GM18499 (cell line): ENCODE results near the gene LMO4.

ENCODE experiments used
- ATAC-seq: cut with Tn5 transposase; IDR thresholded peaks from one replicate; pipeline ENCODE4 v1.9.1; 2021; ENCODE audit warnings: moderate number of reproducible peaks; ENCODE audit not compliant: insufficient read depth, unreplicated experiment

LMO4 gene

DNA sequence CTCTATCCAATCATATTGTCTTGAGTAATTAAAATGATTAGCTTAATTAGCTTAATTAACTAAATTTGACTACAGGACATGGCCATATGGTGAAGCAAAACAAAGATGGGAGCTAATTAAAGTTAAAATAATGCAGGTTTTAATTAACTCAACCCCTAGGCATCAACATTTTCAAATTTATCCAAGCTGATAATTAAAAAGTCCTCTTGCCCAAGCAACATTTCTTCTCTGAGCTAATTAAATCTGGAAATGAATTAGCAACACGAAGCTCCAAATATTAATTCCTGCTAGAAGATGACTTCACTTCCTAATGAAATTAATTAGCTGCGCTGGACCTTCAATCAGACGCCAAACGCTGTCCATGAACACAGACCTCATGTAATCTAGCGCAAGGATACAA is 27.9 kb downstream of the LMO4 start:
- no peak for ATAC-seq

DNA sequence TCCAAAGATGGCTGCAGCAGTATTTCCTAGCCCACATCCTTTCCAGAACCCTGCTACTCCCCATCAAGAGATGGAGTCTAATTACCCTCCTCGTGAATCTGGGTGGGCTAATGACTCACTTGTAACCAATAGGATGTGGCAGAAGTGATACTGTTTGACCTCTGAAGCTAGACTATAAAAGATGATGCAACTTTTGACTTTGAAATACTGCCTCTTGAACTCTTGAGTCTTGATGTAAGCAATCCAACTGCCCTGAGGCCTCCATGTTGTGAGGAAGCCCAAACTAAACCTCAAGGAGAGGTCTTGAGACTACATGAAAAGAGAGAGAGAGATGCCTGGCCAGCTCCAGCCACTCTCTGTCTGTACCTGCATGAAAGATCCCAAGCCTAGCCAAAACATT is 29.5 kb downstream of the LMO4 start:
- ATAC-seq = no peak

DNA sequence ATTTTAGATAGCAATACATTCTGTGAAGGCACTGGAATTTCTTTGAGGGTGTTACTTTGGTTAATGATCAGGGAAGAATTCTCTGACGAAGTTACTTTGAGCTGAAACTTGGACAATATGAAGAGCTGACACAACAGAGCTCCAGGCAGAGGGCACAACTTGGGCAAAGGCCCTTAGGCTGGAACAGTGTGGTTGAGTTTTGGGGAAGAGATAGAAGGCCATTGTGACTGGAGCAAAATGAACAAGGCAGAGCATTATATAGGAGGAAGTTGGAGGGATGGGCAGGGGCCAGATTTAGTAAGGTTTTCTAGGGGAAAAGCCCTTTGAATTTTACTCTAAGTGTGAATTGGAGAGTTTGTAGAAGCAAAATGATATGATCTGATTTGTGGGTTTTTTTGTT is 30.9 kb downstream of the LMO4 start:
- no peak for ATAC-seq

DNA sequence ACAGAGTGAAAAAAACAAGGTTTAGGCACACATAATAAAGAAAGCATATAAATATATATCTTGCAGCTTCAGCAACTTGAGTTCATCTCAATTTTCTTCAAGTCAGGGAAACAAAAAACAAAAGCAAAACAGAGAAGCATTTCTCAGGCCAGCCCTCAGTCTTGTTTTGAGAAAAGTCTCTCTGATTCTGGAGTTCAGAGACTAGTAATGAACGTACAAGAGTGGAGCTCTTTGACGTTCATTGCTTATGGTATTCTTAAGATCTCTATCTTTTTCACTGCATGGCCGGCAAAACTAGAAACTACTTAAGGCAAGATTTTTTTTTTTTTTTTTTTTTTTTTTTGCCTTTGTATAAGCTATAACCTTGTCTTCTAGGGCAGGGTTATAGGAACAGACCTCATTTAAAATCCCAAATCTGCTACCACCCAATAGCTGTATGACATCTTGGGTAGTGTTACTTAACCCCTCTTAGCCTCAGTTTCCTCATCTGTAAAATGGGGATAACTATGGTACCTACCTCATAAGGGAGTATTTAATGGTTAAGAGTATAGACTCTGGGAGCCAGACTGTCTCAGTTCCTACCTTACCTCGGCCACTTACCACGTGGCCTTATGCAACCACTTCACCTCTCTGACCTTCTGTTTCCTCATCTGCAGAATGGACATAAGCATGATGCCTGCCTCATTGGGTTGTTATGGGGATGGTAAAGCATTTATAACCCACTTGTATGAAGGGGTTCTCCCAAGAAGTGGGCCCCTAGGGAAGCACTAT is 33.6 kb downstream of the LMO4 start:
- no peak for ATAC-seq

DNA sequence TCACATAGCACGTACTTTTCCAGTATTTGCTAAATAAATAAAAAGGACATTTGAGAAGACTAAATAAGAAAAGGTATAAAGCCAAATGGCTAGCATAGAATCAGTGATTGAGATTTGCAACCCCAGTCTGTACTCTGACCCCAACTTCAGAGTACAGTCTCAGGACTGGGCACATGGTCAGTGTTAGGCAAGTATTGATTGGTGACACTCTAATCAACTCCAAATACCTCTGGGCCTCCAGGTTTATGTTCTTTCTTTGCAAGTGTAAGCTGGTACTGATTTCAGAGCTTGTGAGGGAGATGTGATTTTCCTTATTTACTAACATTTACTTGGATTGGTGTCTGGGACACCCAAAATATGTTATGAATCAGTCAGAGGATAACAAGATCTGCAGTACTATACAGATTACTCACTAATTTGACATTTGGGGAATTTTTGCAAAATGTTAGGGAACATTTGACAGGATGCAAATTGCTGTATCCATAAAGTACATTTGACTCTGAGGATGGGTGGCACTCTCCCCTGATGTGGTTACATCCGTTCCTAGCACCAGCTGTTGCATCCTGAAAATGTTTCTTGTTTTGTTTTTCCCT is 34.2 kb downstream of the LMO4 start:
- no peak for ATAC-seq

DNA sequence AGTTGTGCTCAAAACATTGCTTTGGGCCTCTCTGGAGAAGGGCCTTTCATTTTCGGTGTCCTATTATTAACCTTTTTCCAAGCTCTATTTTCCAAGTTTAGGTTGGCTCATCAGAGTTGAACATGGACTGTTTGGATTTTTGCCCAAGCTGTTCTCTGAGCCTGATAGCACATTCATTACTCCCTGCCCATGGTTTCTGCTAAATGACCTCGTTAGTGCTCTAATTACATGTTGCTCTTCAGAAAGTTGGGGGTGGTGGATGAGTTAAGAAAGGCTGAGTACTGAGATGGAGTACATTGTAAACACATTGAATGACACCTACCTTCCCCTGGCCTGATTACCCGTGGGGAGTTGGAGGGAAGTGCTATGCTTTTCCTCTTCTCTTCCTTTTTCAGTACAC is 38.9 kb downstream of the LMO4 start:
- no peak for ATAC-seq

DNA sequence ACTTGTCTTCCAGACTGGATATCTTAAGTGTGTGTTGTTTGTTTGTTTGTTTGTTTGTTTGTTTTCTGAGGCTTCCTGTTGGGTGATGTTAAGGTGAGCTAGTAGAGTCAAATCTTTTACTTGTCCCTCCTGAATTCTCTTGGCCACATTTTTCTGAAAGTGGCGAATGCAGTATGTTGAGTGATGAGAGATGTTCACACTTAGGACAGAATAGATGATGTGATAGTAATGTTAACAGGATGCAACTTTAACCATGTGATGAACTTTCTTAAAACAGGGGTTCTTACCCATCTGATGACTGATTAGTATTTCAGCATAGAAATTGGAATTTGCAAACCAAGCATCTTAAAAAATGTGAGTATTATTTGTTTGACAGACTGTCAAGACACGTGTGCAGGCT is 40.2 kb downstream of the LMO4 start:
- no peak for ATAC-seq

DNA sequence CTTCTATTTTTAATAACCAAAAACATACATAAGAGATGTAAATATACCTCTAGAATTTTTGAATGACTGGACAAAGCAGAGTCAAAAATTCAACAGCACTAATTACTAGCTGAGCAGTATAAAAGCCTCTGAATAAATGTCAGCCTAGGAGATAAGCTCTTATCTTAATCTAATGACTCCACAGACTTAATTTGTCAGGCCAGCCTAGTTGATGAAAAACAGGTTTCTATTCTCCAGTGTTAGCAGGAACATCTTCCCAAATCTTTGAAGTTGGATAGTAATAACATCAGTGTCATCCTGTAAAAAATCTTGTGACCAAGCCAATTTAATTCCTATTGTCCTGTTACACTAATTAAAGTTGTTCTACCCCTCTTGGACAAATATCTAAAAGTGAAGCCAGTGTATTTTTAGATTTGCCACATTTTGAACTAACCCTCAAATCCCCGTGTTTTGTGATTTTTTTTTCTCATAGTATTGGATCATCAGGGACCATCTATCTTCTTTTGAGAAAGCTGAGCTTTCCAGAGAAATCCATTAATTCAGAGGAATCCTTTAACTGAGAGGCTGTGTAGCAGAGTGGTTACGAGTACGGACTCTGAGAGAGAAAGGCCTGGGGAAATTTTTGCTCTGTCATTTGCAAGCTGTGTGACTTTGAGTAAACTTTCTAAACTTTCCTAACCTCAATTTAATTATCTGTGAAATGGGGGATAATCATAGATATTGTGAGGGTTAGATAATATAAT is 41.2 kb downstream of the LMO4 start:
- ATAC-seq = no peak

DNA sequence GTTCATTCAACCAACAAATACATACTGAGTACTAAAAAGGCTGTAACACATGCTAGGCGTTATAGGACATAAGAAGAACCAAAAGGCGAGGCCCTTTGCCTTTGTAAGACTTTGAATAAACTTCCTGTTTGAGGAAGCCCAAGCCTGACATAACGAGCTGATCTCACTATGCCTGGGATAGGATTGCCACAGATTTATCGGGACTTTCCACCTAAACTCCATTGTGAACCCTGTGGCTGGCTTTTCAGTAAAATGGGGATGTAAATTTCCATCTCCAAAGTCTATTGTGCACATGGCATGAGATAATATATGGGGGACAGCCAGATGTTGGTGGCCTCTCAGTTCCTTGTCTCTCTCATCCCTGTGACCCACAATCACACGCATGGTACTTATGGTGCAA is 41.9 kb downstream of the LMO4 start:
- ATAC-seq = no peak

DNA sequence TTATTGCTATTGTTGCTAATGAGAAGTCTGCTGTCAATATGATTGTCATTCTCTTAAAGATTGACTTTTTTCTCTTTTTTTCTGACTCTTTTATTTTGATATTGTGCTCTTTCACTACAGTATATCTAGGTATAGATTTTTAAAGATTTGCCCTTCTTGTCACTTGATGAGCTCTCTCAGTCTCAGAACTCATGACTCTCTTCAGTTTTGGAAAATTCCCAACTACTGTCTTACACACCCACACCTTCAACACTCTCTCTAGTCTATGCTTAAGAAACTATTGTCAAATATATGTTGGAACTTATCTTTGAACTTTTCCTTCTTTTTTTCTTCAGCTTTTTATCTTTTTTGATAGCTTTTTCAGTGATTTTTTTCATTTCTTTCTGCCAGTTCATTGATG is 50.6 kb downstream of the LMO4 start:
- ATAC-seq = no peak

DNA sequence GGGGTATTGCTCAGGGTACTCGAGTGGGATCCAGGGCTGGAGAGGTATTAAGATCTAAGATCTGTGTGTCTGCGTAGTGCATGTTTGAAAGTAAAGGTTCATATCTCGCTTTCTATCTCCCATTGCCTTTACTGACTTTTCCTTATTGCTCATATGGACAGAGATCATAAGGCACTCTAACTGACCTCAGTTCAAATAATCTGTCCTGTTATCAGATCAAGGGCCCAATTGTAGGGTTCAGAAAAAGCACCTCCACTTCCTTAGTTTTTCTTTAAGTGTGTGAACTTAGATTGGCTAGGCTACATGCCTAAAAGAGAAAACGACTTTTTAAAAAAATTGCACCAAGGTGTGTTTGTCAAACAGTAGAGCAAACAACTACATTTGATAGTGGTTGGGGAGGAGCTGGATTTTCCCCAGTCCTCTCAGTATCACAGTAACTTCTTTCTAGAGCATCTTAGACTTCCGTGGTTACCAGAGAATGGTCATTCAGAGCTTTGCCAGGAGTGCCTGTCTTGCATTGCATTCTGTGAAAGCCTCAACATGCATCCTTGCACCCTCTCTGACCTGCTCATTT is 57.6 kb downstream of the LMO4 start:
- ATAC-seq = no peak

DNA sequence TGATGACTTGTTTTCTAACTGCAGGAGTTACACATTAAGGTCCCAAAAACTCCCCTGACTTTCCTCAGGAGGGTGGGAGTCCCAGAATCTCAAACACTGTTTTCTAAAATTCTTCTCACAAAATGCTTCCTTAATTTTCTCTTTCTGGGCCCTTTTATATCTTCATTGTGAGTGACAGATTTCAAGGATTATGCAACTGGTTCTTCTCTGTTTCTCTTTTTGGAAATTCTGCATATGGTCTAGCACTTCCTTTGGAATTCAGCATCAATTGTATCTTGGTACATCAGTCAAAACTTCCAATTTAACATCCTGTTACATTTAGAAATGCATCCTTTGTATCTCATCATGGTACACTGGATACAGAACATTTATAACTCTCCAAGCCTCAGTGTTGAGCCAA is 59.7 kb downstream of the LMO4 start:
- ATAC-seq = no peak

DNA sequence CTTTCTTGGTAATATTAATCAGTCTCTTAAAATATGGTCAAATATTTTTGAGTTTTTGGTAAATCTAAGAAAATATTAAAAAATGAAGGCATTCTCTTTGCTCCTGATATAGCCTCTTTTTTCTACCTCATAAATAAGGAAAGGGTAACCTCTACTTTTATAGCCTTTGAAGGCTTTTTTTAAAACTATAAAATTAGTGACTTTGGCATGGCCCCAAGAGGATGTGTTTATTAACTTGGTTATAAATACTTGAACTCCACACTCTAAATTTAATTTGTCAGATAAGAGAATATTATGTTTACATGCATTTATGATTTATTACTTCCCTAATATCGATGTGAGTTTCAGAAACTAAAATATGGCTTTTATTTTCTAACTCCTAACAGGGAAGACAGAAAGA is 60.3 kb downstream of the LMO4 start:
- ATAC-seq = no peak

DNA sequence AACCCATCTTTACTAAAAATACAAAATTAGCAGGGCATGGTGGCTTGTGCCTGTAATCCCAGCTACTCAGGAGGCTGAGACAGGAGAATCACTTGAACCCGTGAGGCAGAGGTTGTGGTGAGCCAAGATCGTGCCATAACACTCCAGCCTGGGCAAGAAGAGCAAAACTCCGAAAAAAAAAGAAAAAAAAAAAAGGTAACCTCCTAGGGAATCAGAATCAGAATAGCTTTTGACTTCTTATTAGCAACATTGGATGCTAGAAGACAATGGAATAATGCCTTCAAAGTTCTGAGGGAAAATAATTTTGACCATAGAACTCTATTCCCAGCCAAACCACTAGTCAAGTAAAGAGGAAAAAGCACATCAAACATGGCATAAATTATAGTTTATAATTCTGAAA is 60.9 kb downstream of the LMO4 start:
- ATAC-seq = no peak

DNA sequence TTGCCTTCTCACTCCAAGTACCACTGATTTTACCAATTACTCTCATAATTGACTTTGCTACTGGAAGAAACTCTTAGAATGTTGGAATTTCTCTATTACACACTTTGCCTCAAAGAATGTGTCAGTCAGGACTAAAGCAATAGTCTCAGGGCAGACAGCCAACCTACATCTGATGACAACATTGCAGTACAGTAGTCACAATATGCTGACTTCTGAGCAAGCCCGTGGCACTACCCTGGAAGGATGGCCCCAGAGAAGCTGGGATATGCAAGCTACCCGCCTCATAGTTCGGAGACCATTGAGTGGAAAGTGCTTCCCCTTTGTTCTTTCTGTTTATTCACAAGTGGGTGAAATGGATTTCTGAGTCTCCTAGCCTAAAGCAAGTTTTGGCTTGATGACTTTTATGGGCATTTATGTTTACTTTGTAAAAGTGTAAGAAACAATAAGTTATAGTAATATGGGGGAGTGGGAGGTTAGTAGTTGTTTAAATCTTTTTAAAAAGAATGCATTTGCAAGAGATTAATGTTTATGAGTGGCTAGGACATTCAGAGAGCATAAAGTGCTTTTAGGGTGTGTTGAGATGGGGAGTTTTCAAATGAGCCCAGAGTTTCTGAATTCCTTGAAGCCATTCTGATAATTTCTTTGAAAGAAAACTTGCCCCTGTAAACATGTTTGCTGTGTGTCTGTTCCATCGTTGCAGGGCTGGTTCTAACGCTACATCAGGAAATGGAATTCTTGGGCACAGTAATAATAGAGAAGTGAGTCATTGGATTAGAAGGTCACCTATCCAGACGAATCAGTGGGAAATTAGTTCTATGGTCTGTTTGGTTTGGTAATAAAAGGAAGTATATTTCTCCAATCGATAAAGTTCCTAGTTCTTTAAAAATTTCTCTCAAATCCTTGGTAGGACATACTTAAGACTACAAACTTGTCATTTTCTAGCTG is 63.8 kb downstream of the LMO4 start:
- ATAC-seq = no peak

DNA sequence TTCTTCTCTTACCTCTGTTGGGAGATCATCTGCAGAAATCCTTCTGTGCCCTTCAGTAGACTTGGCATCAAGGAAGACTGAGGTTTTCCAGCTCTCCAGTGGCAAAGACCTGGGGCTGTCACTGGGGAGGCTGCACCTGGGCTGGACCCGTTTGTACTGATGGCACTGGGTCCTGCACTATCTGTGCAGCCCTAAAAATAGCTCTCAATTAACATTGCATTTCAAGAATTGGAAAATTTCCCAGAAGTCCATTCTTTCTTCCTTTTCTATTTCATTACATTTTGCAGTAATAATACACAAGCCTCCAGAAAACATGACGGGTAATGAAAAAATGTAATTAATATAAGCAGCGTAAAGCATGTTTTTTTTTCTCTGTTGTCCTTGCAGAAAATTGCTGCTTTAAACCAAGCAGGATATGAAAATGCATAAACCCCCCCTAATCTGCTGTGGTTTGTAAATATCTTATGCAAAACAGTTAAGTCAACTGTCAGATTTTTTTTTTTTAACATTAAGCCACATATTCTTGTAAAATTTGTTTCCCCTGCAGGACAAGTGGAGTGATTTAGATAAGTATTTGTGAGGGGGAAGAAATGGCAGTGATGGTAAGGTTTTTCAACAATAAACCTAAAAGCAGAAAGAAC is 64.9 kb downstream of the LMO4 start:
- no peak for ATAC-seq

DNA sequence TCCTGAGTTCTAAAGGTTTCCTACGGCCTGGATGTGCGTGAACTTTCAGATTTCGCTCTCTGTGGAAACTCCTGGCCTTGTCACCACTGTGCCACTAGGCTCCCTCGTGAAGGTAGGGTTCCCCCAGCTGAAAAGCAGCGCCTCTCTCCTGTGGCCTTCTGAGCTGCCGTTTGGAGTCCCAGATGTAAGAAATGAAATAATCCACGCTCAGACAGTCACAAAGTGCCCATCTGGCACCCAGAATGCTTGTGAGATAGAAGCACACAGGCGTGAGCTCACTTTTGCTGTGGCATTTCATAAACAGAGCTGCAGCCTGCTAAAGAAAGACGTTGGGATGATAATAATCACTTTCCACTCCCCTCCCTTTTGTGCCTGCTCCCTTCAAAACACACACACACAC is 65.8 kb downstream of the LMO4 start:
- no peak for ATAC-seq

DNA sequence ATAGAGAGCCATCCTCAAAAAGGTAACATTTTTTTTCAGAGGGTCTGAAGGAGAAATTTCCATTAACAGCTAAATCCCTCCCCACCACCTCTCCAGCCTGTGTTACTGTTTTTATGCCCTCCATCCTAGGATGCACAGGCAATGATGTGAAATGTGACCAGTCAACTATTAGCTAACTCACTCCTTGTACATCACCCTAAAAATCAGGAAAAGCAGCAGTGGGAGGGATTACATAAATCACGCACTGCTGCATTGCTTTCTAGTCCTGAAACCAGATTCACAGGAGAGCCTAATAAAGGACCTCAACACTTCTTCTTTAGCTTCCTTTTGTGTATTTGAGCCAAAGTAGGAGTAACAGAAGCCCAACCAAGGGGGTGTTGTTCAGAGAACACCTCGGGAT is 66.3 kb downstream of the LMO4 start:
- ATAC-seq = no peak
